Transverse colon (tissue), 4 donors: ENCODE data around the gene PCNX2. TPM values are rescaled to one million over a fixed set of nuclear protein-coding genes. Genes with fewer than 3 reads are reported as not detected.

ENCODE experiments used
- DNase-seq: peaks from one replicate; pipeline ENCODE4 v3.0.0-alpha.2; 2019
- H3K27ac ChIP-seq, 4 donors: fragments of 200-600 bp; sonication (generic); 2 replicates each; pipeline ENCODE4 v1.5.1; 2016 to 2018; ENCODE audit warnings: inconsistent platforms in 4 of 4
- H3K27me3 ChIP-seq: fragments of 200-600 bp; sonication (generic); 2 replicates; pipeline ENCODE4 v1.5.1; 2017; ENCODE audit warnings: inconsistent platforms
- H3K36me3 ChIP-seq, 4 donors: fragments of 200-600 bp; sonication (generic); 2 replicates each; pipeline ENCODE4 v1.5.1; 2017 to 2019; ENCODE audit warnings: inconsistent platforms in 4 of 4
- H3K4me1 ChIP-seq, 4 donors: fragments of 200-600 bp; sonication (generic); 2 replicates each; pipeline ENCODE4 v1.5.1; 2017 to 2020; ENCODE audit warnings: inconsistent platforms in 4 of 4
- H3K4me3 ChIP-seq, 4 donors: fragments of 200-600 bp; sonication (generic); 1 replicate in 1 of 4; 2 replicates in 3 of 4; pipeline versions ENCODE4 v1.5.1 to v1.6.1; 2017 to 2019; ENCODE audit warnings: inconsistent platforms in 4 of 4
- H3K9me3 ChIP-seq, 2 donors: fragments of 200-600 bp; sonication (generic); 2 replicates each; pipeline ENCODE4 v1.5.1; 2017 to 2019; ENCODE audit warnings: inconsistent platforms in 2 of 2
- EP300 ChIP-seq: sonication (generic); formaldehyde crosslinking; IDR thresholded peaks from one replicate; pipeline ENCODE4 v1.6.1; 2017; ENCODE audit warnings: antibody characterized with exemption, low read depth
- POLR2A ChIP-seq: fragments of 450-650 bp; IDR thresholded peaks from one replicate; pipeline ENCODE4 v1.6.1; 2016; ENCODE audit warnings: antibody characterized with exemption, mild to moderate bottlenecking, moderate library complexity
- POLR2AphosphoS5 ChIP-seq, 3 donors: sonication (generic); formaldehyde crosslinking; IDR thresholded peaks; one replicate each; pipeline ENCODE4 v1.6.1; 2016; ENCODE audit warnings: antibody characterized with exemption in 3 of 3
- WGBS, 2 donors: methylation state at CpG; one replicate each; pipeline ENCODE4 v1.1.5; 2018; ENCODE audit warnings: low coverage in 1 of 2; 5-methylcytosine and 5-hydroxymethylcytosine counted together
- in situ Hi-C, 4 donors: fragments of 200-750 bp; cut with MboI; loops; one replicate each; pipeline versions ENCODE4 v1.15.0 to v1.15.1; 2017; ENCODE audit warnings: low sequenced_read_pairs in 3 of 4, low pct_ligation_motif_present in 1 of 4, low pct_unique_long_range_greater_than_20kb in 1 of 4
- intact Hi-C: fragments of 100-400 bp; cut with DNase I; formaldehyde crosslinking; loops from one replicate; pipeline ENCODE4 v1.15.1; 2023; ENCODE audit warnings: low total_unique reads
- total RNA-seq, 4 donors: library from RNA; depleted of rRNA; stranded (reverse); fragments of >200 nt; gene quantifications; one replicate each; pipeline ENCODE4 v1.1.0, GENCODE V29; 2016
- TF ChIP-seq, protein P1 (sequence below), 5 experiments: fragments of 200-600 bp in 3 of 5; fragments of 450-650 bp in 2 of 5; sonication (generic) in 3 of 5; IDR thresholded peaks; 1 replicate in 2 of 5; 2 replicates in 3 of 5; pipeline ENCODE4 v1.5.1; 2016 to 2017; ENCODE audit warnings: antibody characterized with exemption in 5 of 5, inconsistent platforms in 3 of 5, mild to moderate bottlenecking in 2 of 5, moderate library complexity in 1 of 5

PCNX2 gene
- total RNA-seq, 4 donors from 2014 or later, result 6.8 to 518 (median 11.8) TPM

GRCh38 chr1:233328142-233328921 lies 32.8 kb upstream of the PCNX2 start:
- peak overlapping the region; percentile 81 to 91 (median 84) for H3K27ac ChIP-seq
- TF ChIP-seq, protein P1, sequence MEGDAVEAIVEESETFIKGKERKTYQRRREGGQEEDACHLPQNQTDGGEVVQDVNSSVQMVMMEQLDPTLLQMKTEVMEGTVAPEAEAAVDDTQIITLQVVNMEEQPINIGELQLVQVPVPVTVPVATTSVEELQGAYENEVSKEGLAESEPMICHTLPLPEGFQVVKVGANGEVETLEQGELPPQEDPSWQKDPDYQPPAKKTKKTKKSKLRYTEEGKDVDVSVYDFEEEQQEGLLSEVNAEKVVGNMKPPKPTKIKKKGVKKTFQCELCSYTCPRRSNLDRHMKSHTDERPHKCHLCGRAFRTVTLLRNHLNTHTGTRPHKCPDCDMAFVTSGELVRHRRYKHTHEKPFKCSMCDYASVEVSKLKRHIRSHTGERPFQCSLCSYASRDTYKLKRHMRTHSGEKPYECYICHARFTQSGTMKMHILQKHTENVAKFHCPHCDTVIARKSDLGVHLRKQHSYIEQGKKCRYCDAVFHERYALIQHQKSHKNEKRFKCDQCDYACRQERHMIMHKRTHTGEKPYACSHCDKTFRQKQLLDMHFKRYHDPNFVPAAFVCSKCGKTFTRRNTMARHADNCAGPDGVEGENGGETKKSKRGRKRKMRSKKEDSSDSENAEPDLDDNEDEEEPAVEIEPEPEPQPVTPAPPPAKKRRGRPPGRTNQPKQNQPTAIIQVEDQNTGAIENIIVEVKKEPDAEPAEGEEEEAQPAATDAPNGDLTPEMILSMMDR (IDR thresholded peaks at IDR 0.05), result no peak
- TF ChIP-seq POLR2AphosphoS5 (IDR thresholded peaks at IDR 0.05) (no peak), EP300 (no peak), POLR2A (no peak)

DNA sequence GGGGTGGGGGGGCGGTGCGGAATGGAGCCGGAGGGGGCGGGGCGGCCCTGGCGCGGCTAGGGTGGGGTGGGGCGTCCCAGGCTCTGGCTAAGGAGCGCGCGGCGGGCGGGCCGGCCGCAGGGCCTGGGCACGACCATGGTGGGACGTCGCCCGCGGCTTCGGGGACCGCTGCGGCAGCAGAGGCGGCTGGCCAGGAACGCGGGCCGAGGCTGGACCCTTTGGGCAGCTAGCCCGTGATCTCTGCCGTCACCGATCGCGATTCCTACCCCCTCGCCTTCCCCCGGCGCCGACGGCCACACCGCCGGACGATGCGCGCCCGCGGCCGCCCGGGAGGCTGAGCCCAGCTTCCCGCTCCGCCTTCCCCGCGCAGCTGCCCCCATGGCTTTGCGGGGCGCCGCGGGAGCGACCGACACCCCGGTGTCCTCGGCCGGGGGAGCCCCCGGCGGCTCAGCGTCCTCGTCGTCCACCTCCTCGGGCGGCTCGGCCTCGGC lies 32.2 kb upstream of the PCNX2 start, which contains the start of gene MAP3K21:
MAP3K21 (plus strand) TSS at position 74 of the 491 bp plus-strand sequence; CDS start at position 379, 305 bp downstream.
- Histone ChIP-seq H3K4me1 (peaks cover 0 to 27% (median 17%) of the 10 kb centered on the region in 4 donors), H3K36me3 (no peaks in the 10 kb centered on the region), H3K27ac (peak within 1 kb of the TSS; percentile 81 to 91 (median 84)), H3K27me3 (peaks cover 16% of the 10 kb centered on the region), H3K9me3 (no peaks in the 10 kb centered on the region), H3K4me3 (peak within 1 kb of the TSS; percentile 19 to 71 (median 57))
- no peak for DNase-seq
- WGBS, 2 donors, result 1% methylated on average over 39 of the region's 68 CpGs; no CpG with 5 or more reads in 1 of the 2 donors
- intact Hi-C loops (no loop called here), in situ Hi-C loops (no loop called here)
- TF ChIP-seq POLR2A (peak; percentile 83), POLR2AphosphoS5 (IDR thresholded peaks at IDR 0.05) (peak; percentile 24 to 89 (median 81))
- TF ChIP-seq, protein P1 (IDR thresholded peaks at IDR 0.05), result no peak

More at GRCh38 chr1:233328142-233328921, 32.8 kb upstream of the PCNX2 start:
- peaks cover 0 to 27% (median 17%) of the 10 kb centered on the region in 4 donors for H3K4me1 ChIP-seq
- peaks cover 16% of the 10 kb centered on the region for H3K27me3 ChIP-seq
- WGBS, 2 donors, result 2% methylated on average over 72 of the region's 96 CpGs; no CpG with 5 or more reads in 1 of the 2 donors
- in situ Hi-C loops (no loop called here), intact Hi-C loops (no loop called here)
- H3K9me3 ChIP-seq, result no peaks in the 10 kb centered on the region
- H3K36me3 ChIP-seq, result no peaks in the 10 kb centered on the region
- peak; percentile 32 for DNase-seq
- H3K4me3 ChIP-seq, result peak overlapping the region; percentile 19 to 71 (median 57)

DNA sequence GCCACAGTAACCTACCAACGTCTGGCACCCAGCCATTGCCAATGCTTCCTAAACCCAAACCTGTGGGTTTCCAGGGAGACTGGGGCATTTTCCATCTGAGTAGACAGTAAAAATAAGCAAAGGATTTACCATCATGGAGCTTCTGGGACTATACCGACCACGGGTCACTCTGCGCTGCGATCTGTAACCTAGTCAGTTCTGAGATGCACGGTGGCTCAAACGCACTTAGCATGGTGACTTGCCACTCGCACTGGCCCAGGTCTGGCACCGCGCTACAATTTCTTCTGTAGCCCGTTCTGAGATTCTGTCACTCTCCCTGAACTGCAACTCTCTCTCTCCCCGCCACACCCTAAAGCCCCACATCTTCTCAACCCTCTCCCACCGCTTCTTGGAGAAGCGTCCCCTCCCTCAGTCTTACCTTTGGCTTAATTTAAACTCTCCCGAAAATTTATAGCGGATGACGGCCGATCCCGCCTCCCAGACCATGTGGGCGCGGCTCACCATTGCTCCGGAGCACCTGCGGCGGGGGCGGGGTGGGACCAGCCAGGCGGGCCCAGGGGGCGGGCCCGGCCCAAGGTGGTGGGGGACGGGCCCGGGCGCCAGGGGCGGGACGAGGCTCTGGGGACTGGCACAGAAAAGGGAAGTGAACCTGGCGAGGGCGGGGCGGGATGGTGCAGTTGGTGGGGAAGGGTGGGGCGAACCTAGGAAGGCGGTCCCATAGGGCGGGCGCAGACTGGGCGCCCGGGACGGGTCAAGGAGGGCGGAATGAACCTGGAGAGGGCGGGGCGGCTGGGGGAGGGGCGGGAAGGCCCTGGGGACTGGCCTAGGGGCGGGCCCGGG lies 31.5 kb upstream of the PCNX2 start:
- peak overlapping the region; percentile 46 to 64 (median 54) for H3K27ac ChIP-seq
- H3K4me1 ChIP-seq, result peaks cover 0 to 27% (median 17%) of the 10 kb centered on the region in 4 donors
- H3K36me3 ChIP-seq, result no peaks in the 10 kb centered on the region
- WGBS, 2 donors, result 0 to 4% methylated on average over 2 to 37 of the region's 49 CpGs
- H3K4me3 ChIP-seq, result peak overlapping the region in 3 of 4 donors; percentile 16 to 71 (median 61)
- intact Hi-C loops, result no loop called here
- TF ChIP-seq POLR2AphosphoS5 (IDR thresholded peaks at IDR 0.05) (no peak), POLR2A (no peak), EP300 (no peak)
- TF ChIP-seq, protein P1 (IDR thresholded peaks at IDR 0.05), result no peak
- H3K9me3 ChIP-seq, result no peaks in the 10 kb centered on the region
- in situ Hi-C loops, result no loop called here
- peak; percentile 98 for DNase-seq
- peaks cover 16% of the 10 kb centered on the region for H3K27me3 ChIP-seq

GRCh38 chr1:233326319-233326718 lies 30.8 kb upstream of the PCNX2 start:
- no peak overlapping the region for H3K27ac ChIP-seq
- H3K36me3 ChIP-seq, result no peaks in the 10 kb centered on the region
- H3K27me3 ChIP-seq, result peaks cover 16% of the 10 kb centered on the region
- no peak for DNase-seq
- in situ Hi-C loops, result no loop called here
- no peaks in the 10 kb centered on the region for H3K9me3 ChIP-seq
- TF ChIP-seq, protein P1 (IDR thresholded peaks at IDR 0.05), result no peak
- TF ChIP-seq EP300, result no peak
- H3K4me1 ChIP-seq, result peaks cover 0 to 27% (median 17%) of the 10 kb centered on the region in 4 donors
- intact Hi-C loops, result no loop called here
- peak overlapping the region in 1 of 4 donors; percentile 71 for H3K4me3 ChIP-seq
